Measurements from ENCODE around the gene PRAME. TPM values are rescaled to one million over a fixed set of nuclear protein-coding genes. Genes with fewer than 3 reads are reported as not detected.
"Not testable (repeated sequence)": the region's sequence is repeated elsewhere in the genome, so short reads cannot be mapped to it uniquely, and the experiment has no call there.

PRAME gene, protein sequence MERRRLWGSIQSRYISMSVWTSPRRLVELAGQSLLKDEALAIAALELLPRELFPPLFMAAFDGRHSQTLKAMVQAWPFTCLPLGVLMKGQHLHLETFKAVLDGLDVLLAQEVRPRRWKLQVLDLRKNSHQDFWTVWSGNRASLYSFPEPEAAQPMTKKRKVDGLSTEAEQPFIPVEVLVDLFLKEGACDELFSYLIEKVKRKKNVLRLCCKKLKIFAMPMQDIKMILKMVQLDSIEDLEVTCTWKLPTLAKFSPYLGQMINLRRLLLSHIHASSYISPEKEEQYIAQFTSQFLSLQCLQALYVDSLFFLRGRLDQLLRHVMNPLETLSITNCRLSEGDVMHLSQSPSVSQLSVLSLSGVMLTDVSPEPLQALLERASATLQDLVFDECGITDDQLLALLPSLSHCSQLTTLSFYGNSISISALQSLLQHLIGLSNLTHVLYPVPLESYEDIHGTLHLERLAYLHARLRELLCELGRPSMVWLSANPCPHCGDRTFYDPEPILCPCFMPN
- total RNA-seq, result not detected

GRCh38 chr22:22558972-22559603 is at the start of gene PRAME:
PRAME (minus strand) TSS chr22:22559265; CDS start chr22:22556832, 2,433 bp downstream.
- TF ChIP-seq POLR2AphosphoS5 (IDR thresholded peaks at IDR 0.05; ENCODE audit: insufficient read depth in 1 of 2, low read depth in 1 of 2) (no peak), POLR2A (IDR thresholded peaks at IDR 0.05) (no peak)
- TF ChIP-seq, protein P1, sequence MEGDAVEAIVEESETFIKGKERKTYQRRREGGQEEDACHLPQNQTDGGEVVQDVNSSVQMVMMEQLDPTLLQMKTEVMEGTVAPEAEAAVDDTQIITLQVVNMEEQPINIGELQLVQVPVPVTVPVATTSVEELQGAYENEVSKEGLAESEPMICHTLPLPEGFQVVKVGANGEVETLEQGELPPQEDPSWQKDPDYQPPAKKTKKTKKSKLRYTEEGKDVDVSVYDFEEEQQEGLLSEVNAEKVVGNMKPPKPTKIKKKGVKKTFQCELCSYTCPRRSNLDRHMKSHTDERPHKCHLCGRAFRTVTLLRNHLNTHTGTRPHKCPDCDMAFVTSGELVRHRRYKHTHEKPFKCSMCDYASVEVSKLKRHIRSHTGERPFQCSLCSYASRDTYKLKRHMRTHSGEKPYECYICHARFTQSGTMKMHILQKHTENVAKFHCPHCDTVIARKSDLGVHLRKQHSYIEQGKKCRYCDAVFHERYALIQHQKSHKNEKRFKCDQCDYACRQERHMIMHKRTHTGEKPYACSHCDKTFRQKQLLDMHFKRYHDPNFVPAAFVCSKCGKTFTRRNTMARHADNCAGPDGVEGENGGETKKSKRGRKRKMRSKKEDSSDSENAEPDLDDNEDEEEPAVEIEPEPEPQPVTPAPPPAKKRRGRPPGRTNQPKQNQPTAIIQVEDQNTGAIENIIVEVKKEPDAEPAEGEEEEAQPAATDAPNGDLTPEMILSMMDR (IDR thresholded peaks at IDR 0.05), result no peak

DNA sequence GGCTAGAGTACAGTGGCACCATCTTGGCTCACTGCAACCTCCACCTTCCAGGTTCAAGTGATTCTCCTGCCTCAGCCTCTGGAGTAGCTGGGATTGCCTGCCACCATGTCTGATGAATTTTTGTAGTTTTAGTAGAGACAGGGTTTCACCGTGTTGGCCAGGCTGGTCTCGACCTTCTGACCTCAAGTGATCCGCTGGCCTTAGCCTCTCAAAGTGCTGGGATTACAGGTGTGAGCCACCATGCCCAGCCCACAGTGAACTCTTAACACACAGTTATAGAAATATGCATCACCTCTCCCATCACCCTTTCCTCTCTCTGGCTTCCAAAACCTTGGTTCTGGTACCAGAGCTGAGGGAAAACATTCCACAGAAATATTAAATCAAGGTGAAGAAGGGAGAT is 49.0 kb upstream of the PRAME start:
- H3K9me3 ChIP-seq; H3K4me1 ChIP-seq; H3K27ac ChIP-seq; DNase-seq (ENCODE audit: extremely low spot score in 2 of 2); H3K36me3 ChIP-seq; H3K27me3 ChIP-seq; intact Hi-C loops (cut with DNase I); H3K4me3 ChIP-seq: not testable (repeated sequence)

More at GRCh38 chr22:22558972-22559603, at the start of gene PRAME:
- H3K4me3 ChIP-seq, result no peak within 1 kb of the TSS
- no peaks in the 10 kb centered on the region for H3K27me3 ChIP-seq
- H3K9me3 ChIP-seq, result no peaks in the 10 kb centered on the region
- DNase-seq (ENCODE audit: extremely low spot score in 2 of 2), result no peak
- H3K36me3 ChIP-seq, result no peaks in the 10 kb centered on the region
- H3K4me1 ChIP-seq, result no peaks in the 10 kb centered on the region
- intact Hi-C loops (cut with DNase I), result no loop called here
- H3K27ac ChIP-seq, result no peak within 1 kb of the TSS

DNA sequence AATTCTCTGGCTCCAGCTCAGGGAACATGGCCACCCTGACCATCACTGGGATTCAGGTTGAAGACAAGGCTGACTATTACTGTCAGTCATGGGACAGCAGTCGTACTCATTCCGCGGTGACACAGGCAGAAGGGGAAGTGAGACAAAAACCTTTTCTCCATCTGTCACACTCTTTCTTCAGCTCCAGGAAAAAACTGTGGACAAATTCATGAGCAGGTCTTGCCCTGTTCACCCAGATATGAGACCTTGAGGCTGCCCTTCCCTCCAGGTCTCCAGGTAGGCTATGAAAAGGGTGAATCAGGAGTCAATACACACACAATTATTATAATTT is 46.0 kb upstream of the PRAME start:
- Histone ChIP-seq H3K4me3 (no peak overlapping the region), H3K36me3 (no peaks in the 10 kb centered on the region), H3K4me1 (no peaks in the 10 kb centered on the region), H3K9me3 (no peaks in the 10 kb centered on the region), H3K27ac (no peak overlapping the region), H3K27me3 (no peaks in the 10 kb centered on the region)
- intact Hi-C loops (cut with DNase I), result no loop called here
- DNase-seq (ENCODE audit: extremely low spot score in 2 of 2), result no peak
- TF ChIP-seq POLR2A (IDR thresholded peaks at IDR 0.05) (no peak), POLR2AphosphoS5 (IDR thresholded peaks at IDR 0.05; ENCODE audit: insufficient read depth in 1 of 2, low read depth in 1 of 2) (no peak)
- TF ChIP-seq, protein P1 (IDR thresholded peaks at IDR 0.05), result no peak

DNA sequence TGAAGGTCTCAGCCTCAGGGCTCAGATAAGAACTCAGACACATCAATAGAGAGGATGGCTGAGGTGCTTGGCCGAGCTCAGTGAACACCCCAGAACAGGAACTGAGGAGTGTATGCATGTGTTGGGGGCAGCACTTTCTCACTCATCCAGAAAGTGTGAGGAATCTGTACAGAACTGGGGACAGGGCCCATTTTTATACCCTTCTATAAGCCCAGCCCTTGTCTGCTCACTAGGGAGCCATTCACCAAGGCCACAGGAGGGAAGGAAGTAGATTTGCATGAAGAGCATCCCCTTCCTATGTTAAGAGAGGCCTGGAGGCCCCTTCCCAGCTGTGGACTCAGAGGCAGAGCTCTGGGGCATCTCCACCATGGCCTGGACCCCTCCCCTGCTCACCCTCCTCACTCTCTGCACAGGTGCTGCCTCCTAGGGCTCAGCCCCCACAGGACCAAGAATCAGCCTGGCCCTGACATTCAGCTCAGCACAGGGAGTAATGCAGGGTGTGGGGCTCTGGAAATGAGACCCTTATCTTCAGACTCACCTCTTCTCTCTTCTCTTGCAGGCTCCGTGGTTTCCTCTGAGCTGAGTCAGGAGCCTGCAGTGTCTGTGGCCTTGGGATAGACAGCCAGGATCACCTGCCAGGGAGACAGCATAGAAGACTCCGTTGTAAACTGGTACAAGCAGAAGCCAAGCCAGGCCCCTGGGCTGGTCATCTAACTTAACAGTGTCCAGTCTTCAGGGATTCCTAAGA is 45.4 kb upstream of the PRAME start:
- no peak for DNase-seq (ENCODE audit: extremely low spot score in 2 of 2)
- no peaks in the 10 kb centered on the region for H3K4me1 ChIP-seq
- no peak overlapping the region for H3K4me3 ChIP-seq
- no peaks in the 10 kb centered on the region for H3K9me3 ChIP-seq
- no peak for TF ChIP-seq POLR2A (IDR thresholded peaks at IDR 0.05)
- TF ChIP-seq, protein P1 (IDR thresholded peaks at IDR 0.05), result no peak
- no peak for TF ChIP-seq POLR2AphosphoS5 (IDR thresholded peaks at IDR 0.05; ENCODE audit: insufficient read depth in 1 of 2, low read depth in 1 of 2)
- no peak overlapping the region for H3K27ac ChIP-seq
- intact Hi-C loops (cut with DNase I), result no loop called here
- H3K27me3 ChIP-seq, result no peaks in the 10 kb centered on the region
- H3K36me3 ChIP-seq, result no peaks in the 10 kb centered on the region

DNA sequence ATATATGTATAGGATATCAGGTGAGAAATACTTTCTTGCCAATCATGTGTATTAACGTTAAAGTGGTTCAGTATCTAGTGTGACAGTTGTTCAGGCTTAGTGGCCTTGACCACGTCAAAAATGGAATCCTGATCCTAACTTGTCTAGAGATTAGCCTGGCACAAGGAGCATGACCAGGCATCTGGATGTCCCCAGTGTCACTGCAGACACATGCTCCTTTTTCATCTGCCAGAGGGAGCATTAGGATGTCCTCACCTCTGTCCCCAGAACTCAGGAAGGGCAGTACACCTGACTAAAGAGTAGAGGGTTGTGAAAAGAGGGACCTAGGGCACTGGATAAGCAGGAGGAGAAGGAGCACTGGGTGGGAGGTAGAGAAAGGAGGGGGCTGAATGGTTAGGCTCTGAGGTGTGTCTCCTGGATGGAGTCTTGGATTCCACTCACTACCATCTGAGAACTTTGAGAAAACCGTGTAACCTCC is 44.4 kb upstream of the PRAME start:
- H3K9me3 ChIP-seq, result no peaks in the 10 kb centered on the region
- intact Hi-C loops (cut with DNase I), result no loop called here
- no peaks in the 10 kb centered on the region for H3K36me3 ChIP-seq
- DNase-seq (ENCODE audit: extremely low spot score in 2 of 2), result no peak
- no peak overlapping the region for H3K4me3 ChIP-seq
- H3K4me1 ChIP-seq, result no peaks in the 10 kb centered on the region
- H3K27me3 ChIP-seq, result no peaks in the 10 kb centered on the region
- H3K27ac ChIP-seq, result no peak overlapping the region
- no peak for TF ChIP-seq POLR2A (IDR thresholded peaks at IDR 0.05)
- TF ChIP-seq POLR2AphosphoS5 (IDR thresholded peaks at IDR 0.05; ENCODE audit: insufficient read depth in 1 of 2, low read depth in 1 of 2), result no peak
- TF ChIP-seq, protein P1 (IDR thresholded peaks at IDR 0.05), result no peak
